Measurements from ENCODE around the gene FBXO9.

Gene FBXO9

GRCh38 chr6:53104916-53105315 is 39.7 kb downstream of the FBXO9 start:
- H4K20me1 ChIP-seq (ENCODE audit: low read depth, low read length), result no peaks in the 10 kb centered on the region
- no peaks in the 10 kb centered on the region for H3K79me2 ChIP-seq (ENCODE audit: insufficient read depth, low read length)
- H3K9me3 ChIP-seq (ENCODE audit: insufficient read depth, low read length), result no peaks in the 10 kb centered on the region
- no peak overlapping the region for H3K9ac ChIP-seq (ENCODE audit: low read length)
- no peak overlapping the region for H3K4me3 ChIP-seq (ENCODE audit: insufficient read depth, low read length, poor library complexity, severe bottlenecking)
- no peak overlapping the region for H3K4me2 ChIP-seq (ENCODE audit: low read depth, low read length, poor library complexity, severe bottlenecking)
- H3K27me3 ChIP-seq (ENCODE audit: low read length), result no peaks in the 10 kb centered on the region
- H3K36me3 ChIP-seq (ENCODE audit: low read length), result no peaks in the 10 kb centered on the region
- no peak overlapping the region for H3K27ac ChIP-seq (ENCODE audit: low read depth, low read length)
- no peaks in the 10 kb centered on the region; the same call in 1 of the 2 replicates for H3F3A ChIP-seq (ENCODE audit: insufficient read depth)
- no peak overlapping the region for H2AFZ ChIP-seq (ENCODE audit: low read depth, low read length, severe bottlenecking)
- TF ChIP-seq EZH2phosphoT487 (conservative IDR thresholded peaks at IDR 0.05; ENCODE audit: low read length), result no peak
- TF ChIP-seq, protein P1, sequence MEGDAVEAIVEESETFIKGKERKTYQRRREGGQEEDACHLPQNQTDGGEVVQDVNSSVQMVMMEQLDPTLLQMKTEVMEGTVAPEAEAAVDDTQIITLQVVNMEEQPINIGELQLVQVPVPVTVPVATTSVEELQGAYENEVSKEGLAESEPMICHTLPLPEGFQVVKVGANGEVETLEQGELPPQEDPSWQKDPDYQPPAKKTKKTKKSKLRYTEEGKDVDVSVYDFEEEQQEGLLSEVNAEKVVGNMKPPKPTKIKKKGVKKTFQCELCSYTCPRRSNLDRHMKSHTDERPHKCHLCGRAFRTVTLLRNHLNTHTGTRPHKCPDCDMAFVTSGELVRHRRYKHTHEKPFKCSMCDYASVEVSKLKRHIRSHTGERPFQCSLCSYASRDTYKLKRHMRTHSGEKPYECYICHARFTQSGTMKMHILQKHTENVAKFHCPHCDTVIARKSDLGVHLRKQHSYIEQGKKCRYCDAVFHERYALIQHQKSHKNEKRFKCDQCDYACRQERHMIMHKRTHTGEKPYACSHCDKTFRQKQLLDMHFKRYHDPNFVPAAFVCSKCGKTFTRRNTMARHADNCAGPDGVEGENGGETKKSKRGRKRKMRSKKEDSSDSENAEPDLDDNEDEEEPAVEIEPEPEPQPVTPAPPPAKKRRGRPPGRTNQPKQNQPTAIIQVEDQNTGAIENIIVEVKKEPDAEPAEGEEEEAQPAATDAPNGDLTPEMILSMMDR (IDR thresholded peaks at IDR 0.05; ENCODE audit: insufficient read depth, low read length, poor library complexity, severe bottlenecking), result no peak
- H3K9me2 ChIP-seq (replicated peaks; ENCODE audit: insufficient read depth, low read length), result no peaks in the 10 kb centered on the region

DNA sequence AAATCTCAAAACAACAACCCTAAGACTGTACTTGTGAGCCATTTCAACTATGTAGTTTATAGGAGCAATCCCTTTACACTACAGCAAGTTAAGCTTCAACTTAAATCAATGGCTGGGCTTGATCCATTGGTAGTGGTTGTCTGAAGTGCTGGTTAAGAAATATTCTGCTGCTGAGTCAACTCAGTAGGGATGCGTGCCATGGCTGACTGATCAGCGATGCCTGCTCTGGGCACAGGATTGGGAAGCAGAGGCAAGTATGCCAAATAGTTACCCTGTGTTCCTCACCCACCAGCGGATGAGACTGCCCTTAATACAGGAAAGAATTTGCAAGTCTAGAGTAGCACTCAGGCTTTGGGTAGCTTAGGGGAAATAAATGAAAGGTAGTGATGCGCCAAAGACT is 41.9 kb downstream of the FBXO9 start:
- no peak overlapping the region for H3K4me2 ChIP-seq (ENCODE audit: low read depth, low read length, poor library complexity, severe bottlenecking)
- H3K27me3 ChIP-seq (ENCODE audit: low read length), result no peaks in the 10 kb centered on the region
- H3K9me3 ChIP-seq (ENCODE audit: insufficient read depth, low read length), result no peaks in the 10 kb centered on the region
- no peaks in the 10 kb centered on the region for H3K36me3 ChIP-seq (ENCODE audit: low read length)
- no peak overlapping the region for H2AFZ ChIP-seq (ENCODE audit: low read depth, low read length, severe bottlenecking)
- H3K27ac ChIP-seq (ENCODE audit: low read depth, low read length), result no peak overlapping the region
- no peak overlapping the region for H3K4me3 ChIP-seq (ENCODE audit: insufficient read depth, low read length, poor library complexity, severe bottlenecking)
- TF ChIP-seq EZH2phosphoT487 (conservative IDR thresholded peaks at IDR 0.05; ENCODE audit: low read length), result no peak
- TF ChIP-seq, protein P1 (IDR thresholded peaks at IDR 0.05; ENCODE audit: insufficient read depth, low read length, poor library complexity, severe bottlenecking), result no peak
- no peak overlapping the region for H3K9ac ChIP-seq (ENCODE audit: low read length)
- H3K9me2 ChIP-seq (replicated peaks; ENCODE audit: insufficient read depth, low read length), result no peaks in the 10 kb centered on the region
- no peaks in the 10 kb centered on the region for H4K20me1 ChIP-seq (ENCODE audit: low read depth, low read length)
- H3F3A ChIP-seq (ENCODE audit: insufficient read depth), result no peaks in the 10 kb centered on the region; the same call in 1 of the 2 replicates
- H3K79me2 ChIP-seq (ENCODE audit: insufficient read depth, low read length), result no peaks in the 10 kb centered on the region

GRCh38 chr6:53109612-53110011 is 44.4 kb downstream of the FBXO9 start:
- H2AFZ ChIP-seq (ENCODE audit: low read depth, low read length, severe bottlenecking), result no peak overlapping the region
- TF ChIP-seq, protein P1 (IDR thresholded peaks at IDR 0.05; ENCODE audit: insufficient read depth, low read length, poor library complexity, severe bottlenecking), result no peak
- TF ChIP-seq EZH2phosphoT487 (conservative IDR thresholded peaks at IDR 0.05; ENCODE audit: low read length), result no peak
- H3K4me2 ChIP-seq (ENCODE audit: low read depth, low read length, poor library complexity, severe bottlenecking), result no peak overlapping the region
- no peaks in the 10 kb centered on the region for H3K9me2 ChIP-seq (replicated peaks; ENCODE audit: insufficient read depth, low read length)
- no peaks in the 10 kb centered on the region for H3K9me3 ChIP-seq (ENCODE audit: insufficient read depth, low read length)
- no peaks in the 10 kb centered on the region for H3K36me3 ChIP-seq (ENCODE audit: low read length)
- no peaks in the 10 kb centered on the region for H3F3A ChIP-seq (ENCODE audit: insufficient read depth)
- H3K79me2 ChIP-seq (ENCODE audit: insufficient read depth, low read length), result no peaks in the 10 kb centered on the region
- H4K20me1 ChIP-seq (ENCODE audit: low read depth, low read length), result no peaks in the 10 kb centered on the region
- H3K27ac ChIP-seq (ENCODE audit: low read depth, low read length), result no peak overlapping the region
- no peak overlapping the region for H3K4me3 ChIP-seq (ENCODE audit: insufficient read depth, low read length, poor library complexity, severe bottlenecking)
- H3K27me3 ChIP-seq (ENCODE audit: low read length), result no peaks in the 10 kb centered on the region
- no peak overlapping the region for H3K9ac ChIP-seq (ENCODE audit: low read length)
